Brain pericyte (primary cell): ENCODE results near the gene TREH.
"Not testable (repeated sequence)": the region's sequence is repeated elsewhere in the genome, so short reads cannot be mapped to it uniquely, and the experiment has no call there.

Experiments
- DNase-seq: peaks from one replicate; pipeline ENCODE4 v3.0.0-alpha.2; 2012; ENCODE audit warnings: low read depth, low spot score

TREH gene

GRCh38 chr11:118612378-118612777 lies 67.1 kb downstream of the TREH start:
- no peak for DNase-seq

GRCh38 chr11:118611433-118611795 lies 68.0 kb downstream of the TREH start:
- not testable (repeated sequence) for DNase-seq

- DNase-seq = no peak
These were observed 68.5 kb downstream of the TREH start for GRCh38 chr11:118610773-118611432.

GRCh38 chr11:118610225-118610772 lies 69.2 kb downstream of the TREH start:
- DNase-seq = no peak

GRCh38 chr11:118609380-118610224 lies 69.8 kb downstream of the TREH start:
- no peak for DNase-seq

GRCh38 chr11:118608360-118609227 lies 70.9 kb downstream of the TREH start:
- DNase-seq = no peak

GRCh38 chr11:118607401-118608359 lies 71.8 kb downstream of the TREH start, which contains the start of gene PHLDB1:
Gene PHLDB1, plus strand, starts transcription at chr11:118607615. Its CDS starts 6,222 bp downstream, at chr11:118613837.
- DNase-seq = no peak
